HL-60 (cell line): Measurements from ENCODE around the gene TANGO6.

ENCODE experiments used
- DNase-seq, 2 experiments: peaks; one replicate each; pipeline ENCODE4 v3.0.0-alpha.2; 2010 to 2020; ENCODE audit warnings: low read depth in 1 of 2, low spot score in 1 of 2
- H3K27ac ChIP-seq: fragments of 250-450 bp; sonication (Bioruptor Pico); replicated peaks from 2 replicates; pipeline ENCODE4 v1.5.1; 2020; ENCODE audit warnings: mild to moderate bottlenecking, moderate library complexity
- H3K27me3 ChIP-seq: fragments of 250-450 bp; sonication (Bioruptor Pico); 2 replicates; pipeline ENCODE4 v1.5.1; 2021; ENCODE audit warnings: mild to moderate bottlenecking, moderate library complexity; ENCODE audit not compliant: insufficient read depth, poor library complexity, severe bottlenecking
- H3K4me3 ChIP-seq: replicated peaks from 2 replicates; pipeline ENCODE4 v1.5.1; 2011; ENCODE audit warnings: mild to moderate bottlenecking, control low read depth, low read length; ENCODE audit not compliant: insufficient read depth
- CTCF ChIP-seq: IDR thresholded peaks from one replicate; pipeline ENCODE4 v1.5.1; 2011; ENCODE audit warnings: low read length, control low read depth, inconsistent platforms; ENCODE audit not compliant: insufficient read depth
- GABPA ChIP-seq: IDR thresholded peaks from 2 replicates; pipeline ENCODE4 v1.6.1; 2012; ENCODE audit warnings: low read depth
- POLR2AphosphoS5 ChIP-seq: IDR thresholded peaks from 2 replicates; pipeline ENCODE4 v1.6.1; 2012; ENCODE audit warnings: low read depth
- REST ChIP-seq: IDR thresholded peaks from 2 replicates; pipeline ENCODE4 v1.6.1; 2012; ENCODE audit warnings: low read depth; ENCODE audit not compliant: insufficient replicate concordance
- SPI1 ChIP-seq: IDR thresholded peaks from 2 replicates; pipeline ENCODE4 v1.6.1; 2012; ENCODE audit warnings: low read depth, mild to moderate bottlenecking, borderline replicate concordance

The TANGO6 gene

DNA sequence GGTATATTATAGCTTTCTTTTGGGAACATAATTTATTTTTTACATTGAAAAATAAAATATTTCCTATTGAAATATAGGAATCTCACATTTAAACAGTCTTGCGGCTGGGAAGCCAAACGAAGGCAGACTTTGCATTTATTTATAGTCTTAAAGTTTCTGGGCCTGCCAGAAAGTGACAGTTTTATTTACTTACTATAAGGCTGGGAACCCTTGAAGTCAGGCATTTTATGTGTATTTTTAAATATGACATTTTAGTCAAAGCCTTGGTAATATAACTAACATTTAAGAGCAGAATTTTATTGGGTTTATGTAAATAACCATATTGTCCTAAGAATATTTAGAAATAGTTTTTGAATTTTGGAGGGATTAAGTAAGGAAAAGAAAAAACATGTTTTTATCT lies 97.5 kb downstream of the TANGO6 start:
- Histone ChIP-seq H3K27me3 (no peaks in the 10 kb centered on the region), H3K27ac (no peak overlapping the region), H3K4me3 (no peak overlapping the region)
- TF ChIP-seq CTCF (no peak), SPI1 (no peak), GABPA (no peak), POLR2AphosphoS5 (no peak), REST (no peak)
- DNase-seq = no peak

DNA sequence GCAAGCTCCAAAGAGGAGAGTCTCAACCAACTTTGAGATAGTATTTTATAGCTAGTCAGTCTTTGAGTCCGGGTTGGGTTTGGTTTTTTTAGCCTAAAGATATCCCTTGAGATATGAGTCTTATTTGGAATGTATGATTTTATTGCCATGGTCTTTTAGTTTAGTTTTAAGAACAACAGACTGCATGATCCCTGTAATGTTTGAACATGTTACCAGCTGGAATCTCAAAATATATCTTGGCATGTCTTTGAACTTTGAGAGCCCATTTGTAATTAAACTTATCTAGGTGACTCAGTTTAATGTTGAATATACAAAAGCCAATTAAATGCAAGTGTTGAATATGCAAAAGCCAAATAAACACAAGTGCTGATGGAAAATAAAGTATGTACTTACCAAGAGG lies 100.6 kb downstream of the TANGO6 start:
- no peaks in the 10 kb centered on the region for H3K27me3 ChIP-seq
- no peak overlapping the region for H3K4me3 ChIP-seq
- no peak overlapping the region for H3K27ac ChIP-seq
- DNase-seq = no peak
- TF ChIP-seq CTCF (no peak), POLR2AphosphoS5 (no peak), GABPA (no peak), SPI1 (no peak), REST (no peak)

- H3K27me3 ChIP-seq = no peaks in the 10 kb centered on the region
- H3K4me3 ChIP-seq = no peak overlapping the region
- no peak for TF ChIP-seq SPI1
- no peak for TF ChIP-seq POLR2AphosphoS5
- no peak for TF ChIP-seq REST
- no peak for TF ChIP-seq GABPA
- TF ChIP-seq CTCF = no peak
- DNase-seq = no peak
- no peak overlapping the region for H3K27ac ChIP-seq
Observed at GRCh38 chr16:68948230-68948910, 105.0 kb downstream of the TANGO6 start.
